HG02763 (cell line): ENCODE data around the gene PPP2R5E.
"Not testable (repeated sequence)": the region's sequence is repeated elsewhere in the genome, so short reads cannot be mapped to it uniquely, and the experiment has no call there.

Experiments used
- ATAC-seq: cut with Tn5 transposase; IDR thresholded peaks from one replicate; pipeline ENCODE4 v1.9.1; 2021; ENCODE audit warnings: mild to moderate bottlenecking, moderate library complexity; ENCODE audit not compliant: unreplicated experiment

The PPP2R5E gene

DNA sequence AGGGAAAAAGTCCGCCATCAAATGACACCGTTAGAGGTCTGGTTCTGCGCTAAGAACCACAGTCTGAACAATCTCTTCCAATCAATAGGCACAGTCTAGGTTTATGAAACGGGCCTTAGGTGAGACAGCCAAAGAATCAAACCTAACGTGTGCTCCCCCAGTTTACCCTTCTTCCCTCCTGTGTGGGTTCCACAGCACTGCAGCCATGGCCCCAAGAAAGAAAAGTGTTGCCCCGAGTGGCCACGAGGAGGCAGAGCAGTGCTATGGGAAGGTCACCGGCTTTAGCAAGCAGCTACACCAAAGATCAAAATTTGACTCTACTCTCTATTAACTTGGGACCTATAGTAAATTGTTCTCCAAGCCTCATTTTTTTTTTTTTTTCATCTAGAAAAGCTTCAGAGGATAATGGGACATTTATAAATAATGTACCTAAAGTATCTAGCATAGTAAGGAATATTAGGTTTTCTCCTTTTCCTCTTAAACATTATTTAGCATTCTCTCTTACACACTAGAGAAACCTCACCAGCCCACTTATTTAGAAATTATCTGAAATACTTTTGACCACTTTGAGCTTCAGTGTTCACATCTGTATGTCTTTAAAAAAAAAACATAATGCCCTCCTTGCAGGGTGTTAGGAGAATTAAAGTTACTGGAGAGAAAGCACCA is 154.3 kb downstream of the PPP2R5E start:
- ATAC-seq: no peak

DNA sequence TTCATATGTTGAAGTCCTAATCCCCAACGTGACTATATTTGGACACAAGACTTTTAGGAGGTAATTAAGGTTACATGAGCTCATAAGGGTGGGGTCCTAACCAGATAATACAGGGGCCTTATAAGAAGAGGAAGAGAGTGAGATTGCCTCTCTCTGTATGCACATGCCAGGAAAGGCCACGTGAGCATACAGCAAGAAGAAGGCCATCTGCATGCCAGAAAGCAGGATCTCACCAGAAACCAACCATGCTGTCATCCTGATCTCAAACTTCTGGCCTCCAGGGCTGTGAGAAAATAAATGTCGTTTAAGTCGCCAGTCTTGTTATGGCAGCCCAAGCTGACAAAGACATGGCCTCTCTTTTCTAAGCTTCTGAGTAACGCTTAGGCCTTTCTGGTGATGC is 155.5 kb downstream of the PPP2R5E start:
- ATAC-seq: no peak

DNA sequence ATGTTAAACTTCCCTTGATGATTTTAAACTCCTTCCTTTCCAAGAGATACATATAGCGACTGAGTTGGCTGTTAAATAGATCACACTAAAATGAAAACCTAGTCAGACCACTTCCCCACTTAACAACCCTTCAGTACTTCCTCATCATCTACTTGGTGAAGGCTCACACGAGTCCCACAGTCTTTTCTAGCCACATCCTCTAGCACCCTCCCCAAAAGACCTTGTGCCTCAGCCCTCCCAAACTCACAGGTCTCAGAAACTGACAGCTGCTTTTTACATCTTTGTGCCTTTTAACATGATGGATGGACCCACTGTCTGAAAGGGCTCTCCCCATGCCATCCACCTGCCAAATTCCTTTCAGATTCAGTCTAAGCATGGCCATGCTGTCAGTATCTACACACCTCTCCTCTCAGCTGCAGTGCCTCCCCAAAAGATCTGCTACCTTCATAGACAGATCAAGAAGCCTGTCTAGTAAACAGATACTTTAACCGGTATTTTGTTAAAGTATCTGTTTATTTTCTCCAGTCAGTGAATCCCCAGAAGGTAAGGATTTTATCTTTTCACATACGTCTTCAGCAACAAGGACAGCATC is 159.3 kb downstream of the PPP2R5E start:
- ATAC-seq: no peak

DNA sequence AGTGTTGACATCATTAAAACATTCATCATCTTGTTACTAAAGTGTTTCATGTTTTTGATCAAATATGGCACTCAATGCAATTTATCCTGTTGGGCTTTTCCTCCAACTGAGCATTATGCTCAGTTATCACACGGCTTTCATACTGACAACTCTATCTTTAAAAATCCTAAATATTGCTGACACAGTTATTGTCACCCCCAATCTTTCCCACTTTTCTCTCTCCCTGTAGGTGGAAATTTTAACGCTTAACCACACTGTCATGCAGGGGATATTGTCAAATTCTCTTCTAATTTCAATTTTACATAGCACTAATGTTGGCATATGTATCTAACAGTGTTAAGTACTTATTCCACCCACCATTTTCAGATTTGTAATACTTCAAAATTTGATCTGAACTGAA is 164.7 kb downstream of the PPP2R5E start:
- ATAC-seq: no peak

DNA sequence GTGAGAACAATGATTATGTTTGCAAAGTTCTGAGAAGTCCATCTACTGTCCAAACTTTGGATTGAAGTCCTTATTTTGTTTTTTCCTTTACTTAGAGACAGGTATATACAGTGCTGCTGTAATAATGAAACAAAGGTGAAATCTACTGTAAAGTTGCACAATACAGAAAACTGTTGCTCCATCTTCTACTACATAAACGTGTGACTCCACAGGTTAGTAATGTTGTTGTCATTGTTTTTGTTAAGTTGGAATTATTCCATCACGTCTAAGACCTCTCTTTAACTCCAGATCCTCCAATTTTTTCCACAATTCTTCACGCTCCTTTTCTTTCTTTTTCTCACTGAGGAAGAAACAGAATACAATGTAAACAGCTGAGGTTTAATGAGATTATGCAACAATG is 167.4 kb downstream of the PPP2R5E start:
- no peak for ATAC-seq

DNA sequence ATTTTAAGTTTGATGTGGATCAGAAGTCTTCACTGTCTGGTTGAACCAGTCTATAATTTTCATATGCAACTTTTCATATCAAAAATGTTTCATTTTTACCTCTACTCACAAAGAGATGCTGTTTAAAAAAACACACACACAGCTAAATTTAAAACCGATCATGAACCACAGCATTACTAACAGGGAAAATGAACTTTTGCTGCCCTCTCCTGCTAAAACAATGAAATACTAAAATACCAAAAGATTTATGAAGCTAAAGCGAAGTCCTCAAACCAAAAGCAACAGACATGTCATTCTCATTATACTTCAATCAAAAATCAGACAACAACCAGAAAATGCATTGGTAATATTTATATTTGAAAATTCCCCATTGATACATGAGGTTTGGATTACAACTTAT is 171.6 kb downstream of the PPP2R5E start:
- ATAC-seq: not testable (repeated sequence)

DNA sequence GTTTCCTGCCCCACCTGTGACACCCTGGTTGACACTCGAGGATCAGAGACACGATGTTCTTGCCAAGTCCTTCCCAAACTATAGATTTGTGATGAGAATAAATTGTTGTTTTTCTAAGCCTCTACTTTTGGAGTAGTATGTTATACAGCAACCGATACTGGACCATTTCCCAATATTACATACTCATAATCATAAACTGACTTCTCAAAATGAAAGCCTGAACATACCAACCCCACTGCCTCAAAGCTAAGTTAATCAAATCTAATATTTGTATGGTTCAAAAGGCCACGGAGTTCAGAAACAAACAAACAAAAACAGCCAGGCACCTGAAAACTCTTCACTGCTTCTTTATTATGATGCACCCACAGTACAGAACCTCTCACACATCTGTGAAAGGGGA is 172.1 kb downstream of the PPP2R5E start:
- ATAC-seq: no peak

DNA sequence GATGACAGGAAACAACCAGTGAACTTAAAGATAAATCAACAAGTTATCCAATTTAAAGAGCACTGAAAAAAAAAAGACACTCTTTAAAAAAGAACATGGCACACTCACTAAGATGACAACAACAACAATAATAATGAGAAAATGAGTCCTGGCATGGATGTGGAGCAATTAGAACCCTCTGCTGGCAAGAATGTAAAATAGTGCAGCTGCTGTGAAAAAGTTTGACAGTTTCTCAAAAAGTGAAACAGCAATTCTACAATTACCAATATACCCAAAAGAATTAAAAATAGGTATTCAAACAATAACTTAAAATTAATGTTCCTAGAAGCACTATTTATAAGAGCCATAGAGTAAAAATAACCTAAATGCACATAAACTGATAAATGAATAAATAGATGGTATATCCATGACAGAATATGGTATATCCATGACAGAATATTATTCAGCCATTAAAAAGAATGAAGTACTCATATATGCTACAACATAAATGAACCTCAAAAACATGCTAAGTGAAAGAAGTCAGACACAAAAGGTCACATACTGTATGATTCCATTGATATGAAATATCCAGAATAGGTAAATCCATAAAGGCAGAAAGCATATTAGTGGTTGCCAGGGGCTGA is 175.3 kb downstream of the PPP2R5E start:
- no peak for ATAC-seq

DNA sequence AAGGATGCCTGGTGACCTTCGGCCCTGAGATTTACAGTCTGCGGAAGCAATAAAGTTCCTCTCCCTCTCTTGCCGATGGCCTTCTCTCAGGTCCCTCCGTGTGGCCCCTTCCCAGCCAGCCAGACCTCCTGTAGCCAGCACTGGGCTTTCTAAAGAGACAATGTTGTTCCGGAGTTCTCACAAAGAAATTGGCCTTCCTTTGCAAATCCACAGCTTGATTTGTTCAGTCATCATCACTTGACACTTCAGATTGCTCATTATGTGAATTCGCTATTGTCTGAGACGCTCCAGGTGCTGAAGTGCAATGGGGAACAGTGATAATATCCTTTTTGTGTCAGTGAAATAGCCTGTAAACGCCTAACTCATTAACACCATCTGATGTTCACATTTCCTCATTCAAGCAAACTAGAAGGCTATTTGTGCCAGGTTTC is 180.8 kb downstream of the PPP2R5E start:
- ATAC-seq: no peak

DNA sequence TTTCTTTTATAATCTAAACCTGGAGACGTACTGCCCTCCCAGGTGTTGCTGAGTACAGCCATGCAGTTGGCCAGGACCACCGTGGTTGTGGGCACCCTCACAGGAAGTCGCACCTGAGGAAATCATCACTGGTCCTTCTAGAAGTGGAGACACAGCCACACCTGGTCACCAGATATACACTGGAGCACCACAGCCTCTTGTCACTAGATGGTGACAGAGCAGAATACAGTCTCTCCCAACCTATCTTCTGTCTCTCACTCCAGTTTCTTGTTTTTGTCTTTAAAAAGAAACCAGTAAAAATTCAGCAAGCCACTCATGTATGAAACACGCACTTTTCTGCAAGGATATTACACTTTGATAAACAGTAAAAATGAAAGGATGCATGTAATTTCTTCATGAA is 181.4 kb downstream of the PPP2R5E start:
- ATAC-seq: no peak

DNA sequence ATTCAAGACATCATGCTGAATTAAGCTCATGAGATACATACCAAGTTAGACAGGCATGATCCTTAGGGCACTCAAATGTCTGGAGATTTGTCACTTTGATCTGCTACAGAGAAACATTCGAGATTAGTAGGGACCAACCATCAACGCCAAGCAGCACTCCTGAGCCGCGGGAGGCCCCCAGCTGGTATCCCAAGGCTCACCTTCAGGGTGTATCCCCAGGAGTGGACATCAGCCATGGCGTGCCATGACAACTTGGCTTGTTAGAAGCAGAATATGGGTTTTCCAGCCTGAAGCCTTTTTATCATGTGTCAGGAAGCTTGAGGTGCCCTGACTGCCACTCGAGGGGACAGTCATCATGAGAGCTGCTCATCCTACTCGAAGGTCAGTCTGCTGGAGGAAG is 185.3 kb downstream of the PPP2R5E start:
- ATAC-seq: no peak

DNA sequence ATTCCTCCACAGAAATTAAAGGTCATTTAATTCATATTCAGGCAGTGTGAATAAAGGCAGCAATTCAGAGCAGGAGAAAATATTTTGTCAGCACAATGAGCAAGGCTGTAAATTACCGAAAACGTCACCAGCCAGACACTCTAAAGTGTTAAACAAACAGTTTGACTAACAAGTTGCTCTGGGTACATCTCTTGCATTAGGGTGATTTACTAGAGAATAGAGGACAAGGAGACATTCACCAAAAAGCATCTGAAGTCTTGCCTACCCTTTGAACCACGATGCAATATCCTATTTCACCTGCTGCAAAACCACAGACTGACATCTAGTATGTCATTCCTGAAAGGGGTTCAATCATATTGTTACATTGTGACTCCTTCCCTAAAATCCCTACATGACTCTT is 197.4 kb downstream of the PPP2R5E start:
- no peak for ATAC-seq

DNA sequence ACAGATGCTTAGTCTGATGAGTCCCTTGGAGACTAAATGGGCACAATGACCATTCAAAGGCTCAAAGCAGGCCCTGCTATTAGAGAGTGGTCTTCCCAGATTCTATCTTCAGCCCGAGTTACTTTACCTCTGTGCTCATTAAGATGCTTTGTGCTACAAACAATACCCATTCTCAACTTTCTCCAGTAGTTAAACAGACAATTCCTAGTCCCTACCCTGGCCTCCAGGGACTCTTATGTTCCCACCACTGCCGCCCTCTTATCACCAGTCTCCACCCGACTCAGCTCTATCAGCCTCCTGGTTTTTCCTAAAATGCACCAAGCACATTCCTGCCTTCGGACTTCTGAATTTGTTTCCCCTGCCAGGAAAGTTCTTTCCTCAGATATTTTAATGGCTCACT is 198.8 kb downstream of the PPP2R5E start:
- no peak for ATAC-seq

DNA sequence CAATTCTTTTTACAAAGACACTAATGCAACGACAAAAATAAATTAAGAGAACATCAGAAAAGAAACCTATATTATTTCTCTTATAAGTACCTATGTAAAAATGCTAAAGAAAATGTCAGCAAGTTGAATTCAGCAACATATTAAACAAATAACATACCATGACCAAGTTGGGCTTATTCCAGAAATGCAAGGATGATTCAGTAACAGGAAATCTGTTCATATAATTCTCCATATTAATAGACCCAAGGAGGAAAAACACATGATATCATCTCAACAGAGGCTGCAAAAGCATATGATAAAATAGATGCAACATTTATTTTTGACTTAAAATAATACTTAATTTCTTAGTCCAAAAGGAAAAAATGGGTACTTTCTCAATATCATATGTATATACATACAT is 199.3 kb downstream of the PPP2R5E start:
- no peak for ATAC-seq

DNA sequence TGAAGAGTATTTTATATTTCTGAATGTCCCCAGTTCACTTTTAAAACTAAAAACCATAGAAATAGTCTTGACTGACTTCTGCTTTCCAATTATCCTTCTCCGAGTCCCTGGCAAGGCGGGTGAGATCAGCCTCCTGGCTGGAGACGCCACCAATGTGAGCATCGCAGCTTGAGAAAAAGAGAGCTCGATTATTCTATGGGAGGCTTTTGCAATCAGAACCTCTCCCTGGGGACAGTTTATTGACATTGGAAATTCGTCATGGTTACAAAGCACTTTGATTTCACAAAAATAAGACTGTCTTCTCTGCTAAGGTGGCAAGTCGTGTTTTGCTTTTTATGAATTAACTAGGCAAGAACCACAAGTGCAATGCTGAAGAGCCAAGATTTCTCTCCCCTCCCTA is 200.8 kb downstream of the PPP2R5E start:
- no peak for ATAC-seq

DNA sequence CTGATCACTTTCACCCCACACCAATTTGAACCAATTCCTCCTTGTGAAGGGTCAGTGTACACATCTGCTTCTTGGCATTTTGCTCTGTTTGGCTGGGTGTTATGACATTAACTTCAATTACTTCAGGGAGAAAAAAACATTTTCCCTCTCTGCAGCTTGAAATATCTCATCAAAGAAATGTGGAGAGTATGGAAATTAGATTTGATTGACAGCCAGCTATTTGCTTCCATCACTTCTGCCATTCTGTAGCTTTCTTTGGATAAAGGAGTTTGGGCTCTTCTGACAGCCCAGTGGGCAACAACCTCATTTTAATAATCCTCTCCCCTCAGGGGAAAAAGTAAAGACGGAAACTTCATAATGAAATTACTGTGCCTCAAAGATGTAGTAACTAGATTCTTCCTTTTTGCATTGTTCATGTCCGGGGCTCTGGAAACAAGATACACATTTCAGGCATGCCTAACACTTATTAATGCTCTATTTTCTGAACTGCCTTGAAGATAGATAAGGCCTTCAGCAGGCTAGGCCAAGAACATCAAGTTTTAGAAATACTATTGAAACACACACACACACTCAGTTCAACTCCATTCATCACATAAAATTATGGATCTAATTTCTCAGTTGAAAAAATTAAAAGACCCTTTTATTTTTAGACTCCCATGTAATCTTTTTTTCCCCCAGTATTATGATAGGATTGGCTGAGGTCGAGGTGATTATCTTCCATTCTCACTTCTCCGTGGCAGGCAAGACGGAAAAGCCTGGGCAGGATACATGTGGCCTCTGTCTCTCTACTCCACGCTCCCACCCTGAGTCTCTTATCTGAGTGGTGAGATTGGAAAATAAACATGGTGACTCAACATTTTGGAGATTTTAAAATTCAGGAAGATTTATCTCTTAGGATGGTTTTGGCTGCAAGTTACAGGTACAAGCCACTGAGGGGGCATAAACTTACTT is 214.1 kb downstream of the PPP2R5E start:
- no peak for ATAC-seq

DNA sequence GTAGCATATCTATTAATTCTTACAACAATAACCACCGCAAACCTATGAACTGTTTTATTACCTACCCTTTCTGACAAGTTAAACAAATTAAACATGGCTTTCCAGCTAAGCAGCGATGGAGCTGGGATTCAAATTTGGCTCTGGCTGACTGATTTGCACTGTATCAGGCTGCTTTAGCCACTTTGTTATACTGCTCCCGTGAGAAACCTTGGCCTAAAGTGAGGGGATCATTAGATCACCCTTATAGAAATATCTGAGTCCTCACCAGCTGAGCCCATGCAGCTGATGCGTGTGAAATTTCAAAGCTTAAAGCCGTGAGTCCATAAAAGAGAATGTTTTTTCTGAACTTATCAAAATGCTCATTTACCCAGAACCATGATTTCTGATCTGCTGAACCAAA is 216.3 kb downstream of the PPP2R5E start:
- no peak for ATAC-seq

DNA sequence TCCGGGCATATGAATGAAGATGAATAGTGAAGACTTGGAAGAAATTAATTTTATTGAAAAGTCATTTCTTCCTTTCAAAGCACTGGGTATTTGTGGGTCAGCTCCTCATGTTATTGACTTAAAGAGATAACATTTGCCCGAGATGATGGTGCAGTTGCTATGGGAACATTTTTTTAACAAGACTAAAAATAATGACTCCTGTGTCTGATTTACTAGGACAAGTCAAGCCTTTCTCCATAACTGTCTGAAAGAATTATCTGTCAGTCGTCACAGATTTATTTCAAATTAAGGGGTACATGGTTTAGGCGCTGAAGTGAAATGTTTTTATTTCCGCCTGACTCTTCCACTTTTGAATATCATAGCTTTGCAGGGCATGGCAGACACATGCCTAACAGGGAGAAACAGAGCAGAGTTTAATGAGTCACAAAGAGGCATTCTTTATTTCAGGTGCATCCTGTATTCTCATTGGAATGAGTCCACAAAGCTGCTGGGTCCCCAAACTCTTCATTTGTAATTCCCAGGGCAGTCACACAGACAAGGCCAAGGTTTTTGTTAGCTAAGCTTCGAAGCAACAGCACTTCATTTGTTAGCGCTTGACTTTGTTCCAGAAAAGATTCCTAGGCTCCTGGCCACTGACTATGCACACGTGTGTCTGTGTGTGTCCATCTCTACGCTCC is 220.1 kb downstream of the PPP2R5E start:
- no peak for ATAC-seq

DNA sequence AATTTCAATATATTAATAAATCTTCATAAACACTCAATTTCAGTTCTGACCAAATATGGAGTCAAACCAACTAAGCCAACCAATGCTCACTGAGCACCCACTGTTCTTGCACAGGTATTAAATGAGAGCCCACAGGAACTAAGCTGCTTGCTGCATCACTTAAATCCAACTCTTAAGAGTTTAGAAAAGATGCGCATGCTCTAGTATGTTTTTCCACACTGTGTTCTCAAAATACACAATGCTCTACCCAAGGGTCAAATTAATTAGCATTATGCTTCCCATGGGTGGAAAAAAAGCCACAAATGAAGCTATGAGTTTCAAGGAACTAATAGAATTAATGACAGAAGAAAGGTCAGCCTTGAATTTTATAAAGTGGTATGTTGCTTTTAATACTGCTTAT is 220.7 kb downstream of the PPP2R5E start:
- no peak for ATAC-seq
